H1 (cell line): ENCODE data around the gene FRMD3. TPM values are rescaled to one million over a fixed set of nuclear protein-coding genes. Genes with fewer than 3 reads are reported as not detected.

Experiments
- CTCF ChIA-PET: fragments of 300-600 bp; sonication (Branson Sonifier 250); formaldehyde crosslinking; loops from one replicate; lab custom pipeline; 2021; ENCODE audit not compliant: partially characterized antibody; lab: Charles Lee
- POLR2A ChIA-PET: fragments of 300-600 bp; sonication (Branson Sonifier 250); formaldehyde crosslinking; loops from one replicate; lab custom pipeline; 2021; ENCODE audit warnings: inconsistent platforms; ENCODE audit not compliant: partially characterized antibody; lab: Charles Lee
- DNase-seq, 2 experiments: peaks; one replicate each; pipeline versions ENCODE4 v3.0.0 to v3.0.0-alpha.2; 2010 to 2022; ENCODE audit warnings: low spot score in 2 of 2, low read depth in 1 of 2, mixed read lengths in 1 of 2
- FAIRE-seq: peaks from 2 replicates; lab custom pipeline; 2011; peaks lifted over from hg19 to GRCh38; lab: Jason Lieb, UNC
- H2AFZ ChIP-seq: 2 replicates; pipeline ENCODE4 v1.8.1; 2012; ENCODE audit warnings: low read length, inconsistent platforms
- H2AK5ac ChIP-seq: 2 replicates; pipeline ENCODE4 v1.6.1; 2013; ENCODE audit warnings: low read depth, low read length
- H2BK120ac ChIP-seq: replicated peaks from 2 replicates; pipeline ENCODE3; 2013; ENCODE audit warnings: low read depth, low read length, inconsistent platforms
- H2BK12ac ChIP-seq: 2 replicates; pipeline ENCODE4 v1.6.1; 2013; ENCODE audit warnings: low read depth, low read length
- H2BK15ac ChIP-seq: 2 replicates; pipeline ENCODE4 v1.6.1; 2013; ENCODE audit warnings: low read length
- H2BK20ac ChIP-seq: 2 replicates; pipeline ENCODE4 v1.6.1; 2013; ENCODE audit warnings: low read length
- H2BK5ac ChIP-seq: 2 replicates; pipeline ENCODE4 v1.6.1; 2013; ENCODE audit warnings: low read depth, low read length
- H3K14ac ChIP-seq: 2 replicates; pipeline ENCODE4 v1.6.1; 2013; ENCODE audit warnings: inconsistent platforms; ENCODE audit not compliant: insufficient read length
- H3K18ac ChIP-seq: 2 replicates; pipeline ENCODE4 v1.6.1; 2013; ENCODE audit warnings: low read length; ENCODE audit errors: extremely low read depth
- H3K23ac ChIP-seq: 2 replicates; pipeline ENCODE4 v1.6.1; 2013; ENCODE audit warnings: inconsistent platforms; ENCODE audit not compliant: insufficient read length
- H3K23me2 ChIP-seq: 2 replicates; pipeline ENCODE4 v1.6.1; 2013; ENCODE audit warnings: low read depth, low read length
- H3K27ac ChIP-seq: 2 replicates; pipeline ENCODE4 v1.6.1; 2011; ENCODE audit warnings: low read depth, low read length, inconsistent platforms
- H3K27me3 ChIP-seq, 4 experiments: replicated peaks in 1 of 4; 1 replicate in 1 of 4; 2 replicates in 3 of 4; pipeline versions ENCODE4 v1.6.1 to v1.8.1; 2011 to 2013; ENCODE audit warnings: low read length in 3 of 4, mild to moderate bottlenecking in 3 of 4, inconsistent platforms in 2 of 4, mixed read lengths in 2 of 4, moderate library complexity in 1 of 4; ENCODE audit not compliant: control insufficient read depth in 3 of 4, insufficient read depth in 3 of 4; ENCODE audit errors: extremely low read depth in 1 of 4
- H3K36me3 ChIP-seq, 4 experiments: 2 replicates each; pipeline versions ENCODE4 v1.6.1 to v1.8.1; 2011 to 2013; ENCODE audit warnings: mild to moderate bottlenecking in 4 of 4, low read length in 3 of 4, moderate library complexity in 2 of 4, control low read depth in 1 of 4, inconsistent platforms in 1 of 4; ENCODE audit not compliant: insufficient read depth in 4 of 4, control insufficient read depth in 2 of 4
- H3K4ac ChIP-seq: replicated peaks from 2 replicates; pipeline ENCODE3; 2013; ENCODE audit warnings: low read length, low read depth, mixed read lengths, inconsistent platforms; ENCODE audit not compliant: insufficient read length
- H3K4me1 ChIP-seq, 4 experiments: replicated peaks in 1 of 4; 1 replicate in 1 of 4; 2 replicates in 3 of 4; pipeline versions ENCODE4 v1.6.1 to v1.8.1; 2011 to 2013; ENCODE audit warnings: low read length in 3 of 4, inconsistent platforms in 2 of 4, mixed read lengths in 1 of 4; ENCODE audit not compliant: insufficient read depth in 4 of 4, control insufficient read depth in 3 of 4
- H3K4me2 ChIP-seq, 2 experiments: 2 replicates each; pipeline versions ENCODE4 v1.6.1 to v1.8.1; 2011 to 2013; ENCODE audit warnings: low read depth in 2 of 2, low read length in 2 of 2, control low read depth in 1 of 2, inconsistent platforms in 1 of 2, mild to moderate bottlenecking in 1 of 2; ENCODE audit not compliant: insufficient read depth in 1 of 2
- H3K4me3 ChIP-seq, 4 experiments: fragments of 200-600, 300-600 bp in 1 of 4; sonication (generic), shearing (Covaris generic), sonication (Bioruptor Twin) in 1 of 4; 2 replicates each; pipeline versions ENCODE4 v1.5.1 to v1.8.1; 2011 to 2016; ENCODE audit warnings: low read length in 4 of 4, low read depth in 3 of 4, control low read depth in 2 of 4, inconsistent platforms in 2 of 4, mild to moderate bottlenecking in 2 of 4, mixed read lengths in 1 of 4, moderate library complexity in 1 of 4; ENCODE audit not compliant: insufficient read depth in 2 of 4; ENCODE audit errors: extremely low read depth in 1 of 4
- H3K56ac ChIP-seq: replicated peaks from 2 replicates; pipeline ENCODE3; 2013; ENCODE audit warnings: low read depth, mild to moderate bottlenecking, mixed read lengths, low read length, inconsistent platforms; ENCODE audit not compliant: insufficient read length
- H3K79me1 ChIP-seq: 2 replicates; pipeline ENCODE4 v1.6.1; 2013; ENCODE audit warnings: low read depth, low read length, control low read depth
- H3K79me2 ChIP-seq, 2 experiments: 2 replicates each; pipeline versions ENCODE4 v1.6.1 to v1.8.1; 2012 to 2013; ENCODE audit warnings: low read length in 2 of 2, mild to moderate bottlenecking in 2 of 2, inconsistent platforms in 1 of 2; ENCODE audit not compliant: insufficient read depth in 2 of 2, control insufficient read depth in 1 of 2
- H3K9ac ChIP-seq, 4 experiments: replicated peaks in 1 of 4; 1 replicate in 1 of 4; 2 replicates in 3 of 4; pipeline versions ENCODE4 v1.6.1 to v1.8.1; 2011 to 2013; ENCODE audit warnings: low read depth in 3 of 4, low read length in 3 of 4, control low read depth in 2 of 4, mild to moderate bottlenecking in 2 of 4, moderate library complexity in 2 of 4, inconsistent platforms in 1 of 4; ENCODE audit errors: extremely low read depth in 1 of 4
- H3K9me3 ChIP-seq, 2 experiments: 2 replicates each; pipeline versions ENCODE4 v1.6.1 to v1.8.1; 2012 to 2013; ENCODE audit warnings: mild to moderate bottlenecking in 2 of 2, moderate library complexity in 2 of 2, control low read depth in 1 of 2, inconsistent platforms in 1 of 2, low read depth in 1 of 2, low read length in 1 of 2, mixed read lengths in 1 of 2; ENCODE audit not compliant: insufficient read depth in 2 of 2
- H4K20me1 ChIP-seq, 2 experiments: replicated peaks in 1 of 2; 2 replicates each; pipeline versions ENCODE3 to v1.8.1; 2011 to 2013; ENCODE audit warnings: inconsistent platforms in 2 of 2, low read length in 2 of 2, mild to moderate bottlenecking in 1 of 2; ENCODE audit not compliant: insufficient read depth in 2 of 2, control insufficient read depth in 1 of 2
- H4K5ac ChIP-seq: 2 replicates; pipeline ENCODE4 v1.6.1; 2013; ENCODE audit warnings: low read length, low read depth, mixed read lengths, inconsistent platforms; ENCODE audit not compliant: insufficient read length
- H4K8ac ChIP-seq: 2 replicates; pipeline ENCODE4 v1.8.0; 2013; ENCODE audit warnings: mild to moderate bottlenecking, moderate library complexity, low read length, inconsistent platforms; ENCODE audit not compliant: insufficient read depth; ENCODE audit errors: extremely low read depth
- H4K91ac ChIP-seq: replicated peaks from 2 replicates; pipeline ENCODE3; 2013; ENCODE audit warnings: low read length, mixed read lengths, inconsistent platforms; ENCODE audit not compliant: insufficient read length
- ASH2L ChIP-seq: fragments of 200-600, 300-600 bp; sonication (generic); IDR thresholded peaks from one replicate; pipeline ENCODE4 v1.7.1; 2017; ENCODE audit warnings: low read length
- BRCA1 ChIP-seq: IDR thresholded peaks from 2 replicates; pipeline ENCODE4 v1.6.1; 2012; ENCODE audit warnings: low read depth, low read length, improper control_type of control experiment
- CREB1 ChIP-seq: IDR thresholded peaks from 2 replicates; pipeline ENCODE4 v1.6.1; 2012; ENCODE audit warnings: inconsistent platforms
- FOSL1 ChIP-seq: IDR thresholded peaks from 2 replicates; pipeline ENCODE4 v1.6.1; 2011; ENCODE audit warnings: mild to moderate bottlenecking, low read depth, low read length, moderate library complexity; ENCODE audit not compliant: insufficient read depth
- GTF2F1 ChIP-seq: IDR thresholded peaks from 2 replicates; pipeline ENCODE4 v1.6.1; 2012; ENCODE audit warnings: low read depth, low read length, improper control_type of control experiment, borderline replicate concordance
- HDAC2 ChIP-seq, 2 experiments: fragments of 300-600 bp in 1 of 2; sonication (generic) in 1 of 2; IDR thresholded peaks; 2 replicates each; pipeline ENCODE4 v1.6.1; 2011 to 2012; ENCODE audit warnings: low read depth in 2 of 2, low read length in 2 of 2, mild to moderate bottlenecking in 2 of 2, moderate library complexity in 2 of 2, borderline replicate concordance in 1 of 2, inconsistent platforms in 1 of 2
- JUN ChIP-seq: IDR thresholded peaks from 2 replicates; pipeline ENCODE4 v1.6.1; 2011; ENCODE audit warnings: low read depth, mild to moderate bottlenecking, improper control_type of control experiment, low read length
- JUND ChIP-seq: IDR thresholded peaks from 2 replicates; pipeline ENCODE4 v1.6.1; 2011; ENCODE audit warnings: mild to moderate bottlenecking, improper control_type of control experiment, low read length
- MAX ChIP-seq: IDR thresholded peaks from 2 replicates; pipeline ENCODE4 v1.6.1; 2012; ENCODE audit warnings: inconsistent platforms
- RAD21 ChIP-seq, 2 experiments: IDR thresholded peaks in 1 of 2; conservative IDR thresholded peaks in 1 of 2; 2 replicates each; pipeline ENCODE4 v1.6.1; 2011; ENCODE audit warnings: low read depth in 2 of 2, low read length in 2 of 2, improper control_type of control experiment in 1 of 2, inconsistent platforms in 1 of 2, mild to moderate bottlenecking in 1 of 2, moderate library complexity in 1 of 2
- SIN3A ChIP-seq, 2 experiments: IDR thresholded peaks in 1 of 2; conservative IDR thresholded peaks in 1 of 2; 2 replicates each; pipeline ENCODE4 v1.6.1; 2011 to 2012; ENCODE audit warnings: low read length in 2 of 2, improper control_type of control experiment in 1 of 2, low read depth in 1 of 2, mild to moderate bottlenecking in 1 of 2
- SIRT6 ChIP-seq: IDR thresholded peaks from one replicate; pipeline ENCODE4 v1.7.1; 2012; ENCODE audit warnings: low read length, inconsistent platforms
- SRF ChIP-seq: IDR thresholded peaks from 2 replicates; pipeline ENCODE4 v1.6.1; 2011; ENCODE audit warnings: mild to moderate bottlenecking, low read depth, low read length, moderate library complexity
- TAF7 ChIP-seq: optimal IDR thresholded peaks from 2 replicates; pipeline ENCODE3; 2011; ENCODE audit warnings: low read depth, mild to moderate bottlenecking, inconsistent platforms, low read length, moderate library complexity, borderline replicate concordance
- WGBS, 2 experiments: shearing (Covaris generic) in 1 of 2; methylation state at CpG; one replicate each; pipeline versions ENCODE4 v1.1.6 to v1.1.7; 2013 to 2015; ENCODE audit warnings: low lambda C conversion rate in 2 of 2, mixed read lengths in 2 of 2, inconsistent platforms in 1 of 2, low coverage in 1 of 2, missing lambda C conversion rate in 1 of 2; ENCODE audit not compliant: insufficient replicate concordance in 2 of 2, insufficient coverage in 1 of 2, insufficient read length in 1 of 2; ENCODE audit errors: extremely low coverage in 1 of 2, missing lambda C conversion rate in 1 of 2; 5-methylcytosine and 5-hydroxymethylcytosine counted together
- polyA plus RNA-seq, 7 experiments: library from polyadenylated mRNA; depleted of rRNA in 3 of 7; stranded (reverse) in 5 of 7; unstranded in 2 of 7; fragments of >200 nt in 5 of 7; fragments of 200-250 nt in 2 of 7; gene quantifications; 1 replicate in 5 of 7; 2 replicates in 1 of 7; 4 replicates in 1 of 7; pipeline versions ENCODE4 v1.2.1 to v1.2.3, GENCODE V29; 2011 to 2013; ENCODE audit warnings: missing spikeins in 2 of 7, mixed read lengths in 2 of 7
- total RNA-seq: library from RNA; stranded (reverse); fragmentation: NEBNext Ultra II Directional; extraction: Animal tissue kit (Norgen Biotek cat#: 25700); gene quantifications from 2 replicates; pipeline ENCODE4 v1.2.1, GENCODE V29; 2021

FRMD3 gene
- total and polyA plus RNA-seq, 2 of the 8 experiments (the other 6 are each of a cell fraction or from before 2014, with no cell fraction given) = 0.15 to 1.4 TPM

- no peaks in the 10 kb centered on the region for H3K36me3 ChIP-seq
- no peak overlapping the region for H2BK20ac ChIP-seq
- ChIA-PET POLR2A (no interaction called here), CTCF (interaction anchor here (1.2 to 1.9 kb wide), 2 partner anchors 12 to 43 kb away, joined by 5 to 6 read pairs; no protein-coding TSS in a partner anchor)
- H3K4me1 ChIP-seq = no peaks in the 10 kb centered on the region
- H3K79me2 ChIP-seq = no peaks in the 10 kb centered on the region
- no peaks in the 10 kb centered on the region for H3K27me3 ChIP-seq
- no peak overlapping the region for H2BK15ac ChIP-seq
- no peak overlapping the region for H3K4me3 ChIP-seq
- H2AFZ ChIP-seq = no peak overlapping the region
- H4K20me1 ChIP-seq = no peaks in the 10 kb centered on the region
- H3K56ac ChIP-seq = no peak overlapping the region
- no peak overlapping the region for H3K9ac ChIP-seq
- H2BK12ac ChIP-seq = no peak overlapping the region
- no peak overlapping the region for H3K4ac ChIP-seq
- WGBS, 2 experiments = 90% methylated on average over 1 of the region's 1 CpG; no CpG with 5 or more reads in 1 of the 2 experiments
- no peaks in the 10 kb centered on the region for H3K79me1 ChIP-seq
- H4K5ac ChIP-seq = no peak overlapping the region
- no peak overlapping the region for H3K23ac ChIP-seq
- no peak overlapping the region for H2AK5ac ChIP-seq
- no peaks in the 10 kb centered on the region for H3K23me2 ChIP-seq
- no peaks in the 10 kb centered on the region for H3K9me3 ChIP-seq
- no peak overlapping the region for H3K4me2 ChIP-seq
- no peak overlapping the region for H3K27ac ChIP-seq
- H2BK120ac ChIP-seq = no peak overlapping the region
- no peak overlapping the region for H4K91ac ChIP-seq
- no peak for DNase-seq
- H3K18ac ChIP-seq = no peak overlapping the region
- no peak for FAIRE-seq
- no peak overlapping the region for H3K14ac ChIP-seq
- no peak overlapping the region for H4K8ac ChIP-seq
- H2BK5ac ChIP-seq = no peak overlapping the region
- TF ChIP-seq JUND (no peak), JUN (no peak), FOSL1 (no peak), GTF2F1 (no peak), MAX (no peak), RAD21 (IDR thresholded peaks at IDR 0.05 in 1 of 2, conservative IDR thresholded peaks at IDR 0.05 in 1 of 2; ENCODE audit: low read depth in 2 of 2, low read length in 2 of 2) (no peak), SIN3A (conservative IDR thresholded peaks at IDR 0.05 in 1 of 2, IDR thresholded peaks at IDR 0.05 in 1 of 2; ENCODE audit: low read depth in 1 of 2, low read length in 2 of 2) (no peak), ASH2L (no peak), BRCA1 (no peak), SIRT6 (no peak), CREB1 (no peak), HDAC2 (IDR thresholded peaks at IDR 0.05; ENCODE audit: borderline replicate concordance in 1 of 2, low read depth in 2 of 2, low read length in 2 of 2) (no peak), TAF7 (no peak), SRF (no peak)
These were observed 247.0 kb downstream of the FRMD3 start for GRCh38 chr9:83291196-83291595.
